ENCODE measurements around the gene A2ML1.
A peak's percentile ranks its signal among the peaks of the same experiment; 100 is the strongest.
"Not testable (repeated sequence)": the region's sequence is repeated elsewhere in the genome, so short reads cannot be mapped to it uniquely, and the experiment has no call there.

A2ML1 gene

GRCh38 chr12:8817856-8818255 lies 4.6 kb upstream of the A2ML1 start:
- peak; percentile 40 for DNase-seq (ENCODE audit: low spot score)

- no peak for DNase-seq (ENCODE audit: low spot score)
Observed at GRCh38 chr12:8818526-8818925, 3.9 kb upstream of the A2ML1 start.

- no peak for DNase-seq (ENCODE audit: low spot score)
Observed at GRCh38 chr12:8819666-8819980, 2.8 kb upstream of the A2ML1 start.

- not testable (repeated sequence) for DNase-seq (ENCODE audit: low spot score)
Observed at GRCh38 chr12:8820676-8821407, 1.6 kb upstream of the A2ML1 start.

GRCh38 chr12:8821591-8821990 lies 830 bp upstream of the A2ML1 start:
- DNase-seq (ENCODE audit: low spot score), result no peak

GRCh38 chr12:8823565-8824300 lies 1.3 kb downstream of the A2ML1 start:
- peak; percentile 34 for DNase-seq (ENCODE audit: low spot score)

GRCh38 chr12:8827551-8828256 lies 5.3 kb downstream of the A2ML1 start:
- no peak for DNase-seq (ENCODE audit: low spot score)

- DNase-seq (ENCODE audit: low spot score), result no peak
Observed at GRCh38 chr12:8828257-8829124, 6.1 kb downstream of the A2ML1 start.

- no peak for DNase-seq (ENCODE audit: low spot score)
Observed at GRCh38 chr12:8829125-8829518, 6.7 kb downstream of the A2ML1 start.

- DNase-seq (ENCODE audit: low spot score), result no peak
Observed at GRCh38 chr12:8829621-8830020, 7.2 kb downstream of the A2ML1 start.

GRCh38 chr12:8831116-8831515 lies 8.7 kb downstream of the A2ML1 start:
- no peak for DNase-seq (ENCODE audit: low spot score)

- no peak for DNase-seq (ENCODE audit: low spot score)
Observed at GRCh38 chr12:8832500-8832899, 10.1 kb downstream of the A2ML1 start.

- DNase-seq (ENCODE audit: low spot score), result no peak
Observed at GRCh38 chr12:8834230-8834629, 11.8 kb downstream of the A2ML1 start.

GRCh38 chr12:8837291-8837690 lies 14.9 kb downstream of the A2ML1 start:
- no peak for DNase-seq (ENCODE audit: low spot score)

GRCh38 chr12:8840321-8840720 lies 17.9 kb downstream of the A2ML1 start:
- no peak for DNase-seq (ENCODE audit: low spot score)

- no peak for DNase-seq (ENCODE audit: low spot score)
Observed at GRCh38 chr12:8840938-8841633, 18.7 kb downstream of the A2ML1 start.

GRCh38 chr12:8841778-8842177 lies 19.4 kb downstream of the A2ML1 start:
- DNase-seq (ENCODE audit: low spot score), result no peak

GRCh38 chr12:8844665-8845064 lies 22.2 kb downstream of the A2ML1 start:
- no peak for DNase-seq (ENCODE audit: low spot score)

GRCh38 chr12:8846305-8846704 lies 23.9 kb downstream of the A2ML1 start:
- no peak for DNase-seq (ENCODE audit: low spot score)

GRCh38 chr12:8847435-8847834 lies 25.0 kb downstream of the A2ML1 start:
- no peak for DNase-seq (ENCODE audit: low spot score)

GRCh38 chr12:8849876-8850275 lies 27.5 kb downstream of the A2ML1 start:
- DNase-seq (ENCODE audit: low spot score), result no peak

- no peak for DNase-seq (ENCODE audit: low spot score)
Observed at GRCh38 chr12:8852119-8852518, 29.7 kb downstream of the A2ML1 start.
